Hematopoietic multipotent progenitor cell treated with erythropoietin and hydrocortisone succinate and interleukin-3 and kit ligand, for 15 days (in vitro differentiated cells): Measurements from ENCODE around the gene SGCA.

ENCODE experiments used
- DNase-seq: peaks from one replicate; pipeline ENCODE4 v3.0.0-alpha.2; 2015; ENCODE audit warnings: low spot score

The SGCA gene

GRCh38 chr17:50165867-50166517 is at the start of gene SGCA:
Gene SGCA, plus strand, starts transcription at chr17:50166005. Its CDS starts 36 bp downstream, at chr17:50166041.
- DNase-seq, result no peak

DNA sequence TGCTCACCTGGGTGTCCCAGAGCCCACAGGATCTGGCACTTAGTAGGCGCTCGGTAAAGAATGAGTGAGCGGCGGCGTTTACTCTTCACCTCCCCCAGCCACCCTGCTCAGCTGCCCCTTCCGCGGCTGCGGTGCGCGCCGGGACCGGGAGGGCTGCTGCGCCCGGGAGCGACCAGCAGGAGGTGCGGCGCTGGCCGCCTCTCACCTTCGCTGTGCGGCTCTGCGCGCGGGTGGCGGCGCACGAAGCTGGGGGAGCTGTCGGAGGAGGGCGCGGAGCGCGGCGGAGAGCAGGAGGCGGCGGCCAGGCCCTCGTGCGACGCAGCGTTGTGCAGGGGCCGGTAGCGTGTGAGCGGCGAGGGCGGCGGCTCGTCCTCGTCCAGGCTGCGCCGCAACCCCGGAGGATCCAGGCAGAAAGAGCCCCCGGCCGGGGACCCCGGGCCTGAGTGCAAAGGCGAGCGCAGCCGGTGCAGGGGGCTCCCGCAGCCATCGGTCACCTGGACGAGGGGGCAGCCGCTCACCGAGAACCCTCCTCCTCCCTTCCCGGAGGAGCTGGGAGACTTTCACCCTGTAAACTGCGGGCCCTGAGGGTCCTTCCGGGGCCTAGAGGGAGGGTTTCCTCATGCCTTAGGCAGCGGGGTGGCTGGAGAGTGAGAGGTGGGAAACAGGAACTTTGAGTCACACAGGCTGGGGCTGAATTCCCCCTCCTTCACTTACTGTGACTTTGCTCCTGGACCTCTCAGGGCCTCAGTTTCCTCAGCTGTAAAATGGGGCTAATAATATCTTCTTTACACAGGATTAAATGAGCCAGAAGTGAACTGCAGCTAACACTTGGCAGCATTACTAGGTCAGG is 48.4 kb upstream of the SGCA start:
- DNase-seq, result no peak

GRCh38 chr17:50118076-50118827 is 47.6 kb upstream of the SGCA start:
- DNase-seq, result no peak

DNA sequence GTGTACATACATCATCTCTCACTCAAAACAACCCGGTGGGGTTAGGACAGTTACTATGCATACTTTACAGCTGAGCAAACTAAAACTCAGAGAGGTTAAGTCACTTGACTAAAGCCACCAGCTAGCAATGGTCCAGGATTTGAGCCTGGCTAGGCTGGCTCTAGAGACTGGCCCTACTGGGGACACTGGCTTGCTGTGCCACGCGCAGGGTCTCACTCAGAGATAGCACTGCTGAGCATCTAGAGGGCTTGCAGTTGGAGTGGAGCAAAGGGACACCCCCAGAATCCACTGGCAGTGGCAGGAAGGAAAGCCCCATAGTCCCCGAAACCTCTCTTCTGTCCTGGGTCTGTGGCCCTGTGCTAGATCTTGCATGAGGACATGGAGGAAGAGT is 47.0 kb upstream of the SGCA start:
- no peak for DNase-seq

GRCh38 chr17:50120475-50121253 is 45.1 kb upstream of the SGCA start:
- DNase-seq, result no peak

GRCh38 chr17:50122945-50123344 is 42.9 kb upstream of the SGCA start:
- DNase-seq, result no peak

DNA sequence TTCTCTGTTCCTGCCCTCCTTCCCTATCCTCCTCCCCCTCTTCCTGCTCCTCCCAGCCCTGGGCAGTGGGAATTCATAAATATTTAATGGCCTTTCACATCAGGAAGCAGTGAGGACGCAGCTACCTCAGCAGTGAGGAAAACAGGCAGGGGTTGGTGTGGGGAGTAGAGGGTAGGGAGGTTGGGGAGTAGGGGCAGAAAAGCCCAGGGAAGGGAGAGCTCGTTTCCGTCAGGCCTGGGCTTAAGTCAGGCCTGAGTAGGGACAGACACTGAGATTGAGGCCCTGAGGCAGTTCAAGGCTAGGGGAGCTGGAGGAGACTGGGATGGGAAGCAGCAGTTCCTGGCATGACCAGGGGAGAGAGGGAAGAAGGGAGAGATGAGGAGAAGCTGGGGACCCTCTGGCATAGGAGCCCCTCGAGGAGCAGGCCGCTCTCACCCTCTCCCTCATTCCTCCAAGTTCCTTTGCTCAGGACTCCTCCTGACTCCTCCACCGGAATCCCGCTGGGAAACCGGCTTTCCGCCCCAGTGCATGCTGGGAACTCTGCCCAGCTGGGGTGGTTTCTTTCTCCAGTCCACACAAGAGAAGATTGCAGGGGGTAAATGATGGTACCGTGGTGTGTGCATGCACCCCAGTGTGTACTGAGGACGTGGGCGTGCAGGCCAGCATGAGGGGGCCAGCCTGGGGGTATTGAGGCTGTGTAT is 42.0 kb upstream of the SGCA start:
- no peak for DNase-seq

GRCh38 chr17:50125420-50125997 is 40.3 kb upstream of the SGCA start:
- no peak for DNase-seq

GRCh38 chr17:50127697-50128361 is 38.0 kb upstream of the SGCA start:
- no peak for DNase-seq

DNA sequence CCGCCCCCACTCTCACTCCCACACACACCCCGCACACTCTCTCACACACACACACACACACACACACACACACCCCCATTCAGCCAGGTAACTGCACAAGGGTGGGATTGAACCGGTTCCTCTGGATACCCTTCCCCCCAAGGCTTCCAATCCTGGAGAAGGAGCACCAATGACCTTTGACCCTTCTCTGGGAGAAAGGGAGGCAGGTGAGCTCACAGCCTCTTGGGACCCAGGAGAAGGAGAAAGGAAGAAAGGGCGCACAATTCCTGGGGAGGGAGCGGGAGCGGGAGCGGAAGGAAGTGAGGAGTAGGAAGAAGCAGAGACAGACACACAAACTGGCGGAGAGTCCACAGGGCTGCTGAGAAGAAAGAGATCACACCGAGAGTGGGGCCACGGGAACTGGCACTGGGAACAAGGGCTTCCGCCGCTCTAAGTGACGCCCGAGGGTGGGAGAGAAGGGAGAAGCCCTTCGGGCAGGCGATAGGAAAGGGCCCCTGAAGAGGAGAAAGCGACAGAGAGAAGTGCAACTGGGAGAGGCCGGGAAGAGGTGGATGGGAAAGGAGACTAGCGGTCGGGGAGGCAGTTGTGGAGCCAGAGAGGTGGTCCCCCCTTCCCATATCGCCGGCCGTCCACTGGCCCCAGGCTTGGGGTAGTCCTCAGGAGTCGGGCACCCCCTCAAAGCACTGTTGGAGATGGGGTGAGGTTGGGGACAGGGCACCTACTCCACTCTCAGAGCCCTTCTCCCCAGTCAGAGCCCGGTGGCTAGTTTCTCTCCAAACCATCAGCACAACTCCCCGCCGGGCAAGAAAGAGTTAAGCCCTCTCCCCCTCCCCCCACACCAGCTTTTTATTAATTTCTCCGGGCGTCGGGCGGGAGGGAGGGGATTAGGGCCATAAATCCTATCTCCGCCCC is 37.1 kb upstream of the SGCA start:
- DNase-seq, result no peak

DNA sequence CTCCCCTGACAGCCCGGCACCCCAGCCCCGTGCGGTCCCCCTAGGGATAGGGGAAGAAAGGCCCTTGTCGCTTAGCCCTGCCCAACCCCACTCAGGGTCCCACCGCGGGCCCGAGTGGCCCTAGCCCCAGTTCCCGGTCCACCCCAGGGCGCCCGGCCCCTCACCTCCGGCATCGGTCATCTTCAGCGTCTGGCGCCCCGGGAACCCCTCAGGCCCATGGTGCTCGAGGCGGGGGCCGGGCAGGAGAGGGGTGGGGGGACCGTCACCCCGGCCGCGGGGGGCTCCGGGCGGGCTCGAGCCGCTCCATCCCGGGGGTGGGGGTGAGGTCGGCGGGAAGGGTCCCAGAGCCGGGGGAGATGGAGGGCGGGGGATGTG is 36.5 kb upstream of the SGCA start:
- DNase-seq, result no peak

GRCh38 chr17:50129728-50130558 is 35.9 kb upstream of the SGCA start, which contains the start of gene SAMD14:
Gene SAMD14, minus strand, starts transcription at chr17:50130160. Its CDS starts 5,201 bp downstream, at chr17:50124959.
- DNase-seq, result no peak

DNA sequence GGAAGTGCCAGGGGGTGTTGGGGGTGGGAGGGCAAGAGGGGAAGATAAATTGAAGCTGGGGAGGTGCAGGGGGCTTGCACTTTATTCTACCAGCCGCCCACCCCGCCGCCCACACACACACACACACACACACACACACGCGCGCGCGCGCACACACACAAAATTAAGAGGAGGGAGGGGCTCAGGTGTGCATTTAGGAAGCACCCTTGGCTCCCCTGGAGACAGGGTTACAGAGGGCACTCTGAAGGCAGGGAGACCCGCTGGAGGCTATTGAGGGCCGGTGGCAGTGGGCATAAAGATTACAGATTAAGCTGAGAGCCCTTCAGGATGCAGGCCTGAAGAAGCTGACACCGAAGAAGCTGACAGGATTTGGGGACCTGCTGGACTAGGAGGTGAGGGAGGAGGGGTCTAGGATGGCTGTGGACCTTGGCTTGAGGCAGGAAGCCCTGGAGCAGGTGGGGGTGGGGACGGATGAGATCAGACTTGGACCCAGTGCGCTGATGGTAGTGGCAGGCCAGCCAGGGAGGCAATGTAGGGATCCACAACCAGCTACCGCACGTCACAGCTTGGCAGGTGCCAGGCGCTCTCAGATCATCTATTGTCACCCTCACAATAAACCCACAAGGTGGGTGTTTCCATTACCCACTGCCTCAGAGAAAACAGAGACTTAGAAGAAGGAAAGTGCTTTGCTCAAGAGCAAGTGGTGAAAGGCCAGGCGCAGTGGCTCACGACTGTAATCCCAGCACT is 35.1 kb upstream of the SGCA start:
- no peak for DNase-seq

- DNase-seq, result no peak
These were observed 33.6 kb upstream of the SGCA start for GRCh38 chr17:50132104-50132794.

- DNase-seq, result no peak
These were observed 32.6 kb upstream of the SGCA start for GRCh38 chr17:50133028-50133768.

GRCh38 chr17:50133769-50134099 is 32.1 kb upstream of the SGCA start:
- DNase-seq, result no peak
